ENCODE data around the gene STOML2.

- TF ChIP-seq, protein P1, sequence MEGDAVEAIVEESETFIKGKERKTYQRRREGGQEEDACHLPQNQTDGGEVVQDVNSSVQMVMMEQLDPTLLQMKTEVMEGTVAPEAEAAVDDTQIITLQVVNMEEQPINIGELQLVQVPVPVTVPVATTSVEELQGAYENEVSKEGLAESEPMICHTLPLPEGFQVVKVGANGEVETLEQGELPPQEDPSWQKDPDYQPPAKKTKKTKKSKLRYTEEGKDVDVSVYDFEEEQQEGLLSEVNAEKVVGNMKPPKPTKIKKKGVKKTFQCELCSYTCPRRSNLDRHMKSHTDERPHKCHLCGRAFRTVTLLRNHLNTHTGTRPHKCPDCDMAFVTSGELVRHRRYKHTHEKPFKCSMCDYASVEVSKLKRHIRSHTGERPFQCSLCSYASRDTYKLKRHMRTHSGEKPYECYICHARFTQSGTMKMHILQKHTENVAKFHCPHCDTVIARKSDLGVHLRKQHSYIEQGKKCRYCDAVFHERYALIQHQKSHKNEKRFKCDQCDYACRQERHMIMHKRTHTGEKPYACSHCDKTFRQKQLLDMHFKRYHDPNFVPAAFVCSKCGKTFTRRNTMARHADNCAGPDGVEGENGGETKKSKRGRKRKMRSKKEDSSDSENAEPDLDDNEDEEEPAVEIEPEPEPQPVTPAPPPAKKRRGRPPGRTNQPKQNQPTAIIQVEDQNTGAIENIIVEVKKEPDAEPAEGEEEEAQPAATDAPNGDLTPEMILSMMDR (optimal IDR thresholded peaks at IDR 0.05 in 1 of 3, IDR thresholded peaks at IDR 0.05 in 1 of 3, conservative IDR thresholded peaks at IDR 0.05 in 1 of 3; ENCODE audit: extremely low read depth in 1 of 3, insufficient read depth in 2 of 3, low read length in 3 of 3), result no peak
- no peak for TF ChIP-seq EZH2 (IDR thresholded peaks at IDR 0.05; ENCODE audit: low read length)
These were observed 39.1 kb upstream of the STOML2 start for GRCh38 chr9:35142037-35142436.
